ENCODE results near the gene KLHL2.

- TF ChIP-seq POLR2A (IDR thresholded peaks at IDR 0.05) (no peak), CTCF (IDR thresholded peaks at IDR 0.05 in 4 of 5, conservative IDR thresholded peaks at IDR 0.05 in 1 of 5) (no peak)
Observed at GRCh38 chr4:165331359-165331758, 124.0 kb downstream of the KLHL2 start.
